ENCODE data around the gene PAXX.

The PAXX gene

DNA sequence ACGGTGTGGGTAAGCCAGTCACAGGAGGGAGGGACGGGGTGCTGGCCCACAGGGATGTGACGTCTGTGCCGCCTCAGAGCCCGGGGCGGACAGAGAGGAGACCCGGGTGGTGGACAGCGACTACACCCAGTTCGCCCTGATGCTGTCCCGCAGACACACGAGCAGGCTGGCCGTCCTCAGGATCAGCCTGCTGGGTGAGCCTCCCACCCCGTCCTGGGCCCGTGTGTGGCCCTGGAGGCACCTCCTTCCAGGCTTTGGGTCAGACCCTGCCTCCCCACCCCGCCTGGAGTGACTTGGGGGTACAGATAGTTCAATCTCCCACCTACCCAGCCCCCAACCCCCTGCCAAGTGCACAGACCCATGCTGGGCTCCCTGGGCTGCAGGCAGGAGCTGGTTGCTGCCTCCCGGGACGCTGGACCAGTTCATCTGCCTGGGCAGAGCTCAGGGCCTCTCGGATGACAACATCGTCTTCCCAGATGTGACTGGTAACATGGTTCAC is 38.4 kb upstream of the PAXX start:
- no peak for DNase-seq

DNA sequence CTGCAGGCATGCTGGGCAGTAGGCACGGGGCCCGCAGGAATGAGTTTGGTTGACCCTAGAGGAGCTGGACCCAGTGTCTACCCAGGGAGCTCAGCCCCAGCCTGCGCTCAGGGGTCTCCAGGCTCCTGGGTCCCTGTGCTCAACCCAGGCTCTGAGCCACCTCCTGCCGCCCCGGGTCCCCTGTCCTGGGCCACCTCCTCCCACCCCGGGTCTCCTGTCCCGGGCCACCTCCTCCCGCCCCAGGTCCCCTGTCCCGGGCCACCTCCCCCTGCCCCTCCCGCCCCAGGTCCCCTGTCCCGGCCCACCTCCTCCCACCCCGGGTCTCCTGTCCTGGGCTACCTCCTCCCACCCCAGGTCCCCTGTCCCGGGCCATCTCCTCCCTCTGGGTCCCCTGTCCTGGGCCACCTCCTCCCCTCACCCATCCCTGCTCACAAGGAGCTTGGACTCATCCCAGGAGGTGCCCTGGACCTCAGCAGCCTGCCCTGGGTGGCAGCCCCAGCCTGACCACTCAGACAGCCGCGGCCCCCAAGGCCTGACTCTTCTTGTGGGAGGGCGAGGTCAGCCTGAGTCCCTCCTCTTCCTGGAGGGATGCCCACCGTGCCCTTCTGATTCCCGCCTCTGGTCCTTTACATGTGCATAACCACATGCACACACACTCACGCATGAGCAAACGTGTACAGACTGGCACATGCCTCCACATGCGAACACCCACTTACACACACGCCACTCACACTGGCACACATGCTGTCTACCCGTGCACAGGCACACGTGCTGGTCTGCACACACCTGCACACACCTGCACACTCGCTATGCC is 37.7 kb upstream of the PAXX start:
- DNase-seq = no peak

DNA sequence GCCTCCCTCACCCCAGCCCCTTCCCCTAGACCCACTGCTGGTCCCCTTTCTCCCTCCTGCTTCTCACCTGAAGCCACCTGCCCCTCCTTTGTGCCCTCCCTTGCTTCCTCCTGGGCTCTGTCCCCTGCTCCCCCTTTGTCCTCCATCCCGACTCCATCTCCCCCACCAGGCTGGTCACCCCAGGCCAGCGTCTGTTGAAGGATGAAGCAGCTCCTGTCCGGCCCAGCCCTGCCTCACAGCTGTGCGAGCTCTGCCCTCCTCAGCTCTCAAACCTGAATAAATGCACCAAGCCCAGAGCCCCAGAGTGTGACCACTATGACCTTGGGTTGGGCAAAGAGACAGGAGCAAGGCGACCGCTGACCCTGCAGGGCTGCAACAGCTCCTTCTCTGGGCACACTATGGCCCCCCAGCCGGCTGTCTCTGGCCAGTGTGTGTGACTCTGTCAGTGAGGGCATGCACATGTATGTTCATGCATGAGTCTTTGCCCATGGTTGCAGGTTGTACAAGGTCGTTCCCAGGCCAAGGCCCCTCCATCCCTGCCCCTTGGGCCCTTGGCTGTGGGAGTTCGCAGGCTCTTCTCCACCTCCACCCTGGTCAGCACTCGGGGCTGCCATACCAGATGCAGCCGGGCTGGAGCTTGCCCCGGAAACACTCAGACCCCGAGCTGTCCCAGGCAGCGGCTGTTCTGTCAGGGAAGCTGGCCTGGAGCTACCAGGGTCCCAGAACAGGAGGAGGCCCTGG is 36.9 kb upstream of the PAXX start:
- no peak for DNase-seq

DNA sequence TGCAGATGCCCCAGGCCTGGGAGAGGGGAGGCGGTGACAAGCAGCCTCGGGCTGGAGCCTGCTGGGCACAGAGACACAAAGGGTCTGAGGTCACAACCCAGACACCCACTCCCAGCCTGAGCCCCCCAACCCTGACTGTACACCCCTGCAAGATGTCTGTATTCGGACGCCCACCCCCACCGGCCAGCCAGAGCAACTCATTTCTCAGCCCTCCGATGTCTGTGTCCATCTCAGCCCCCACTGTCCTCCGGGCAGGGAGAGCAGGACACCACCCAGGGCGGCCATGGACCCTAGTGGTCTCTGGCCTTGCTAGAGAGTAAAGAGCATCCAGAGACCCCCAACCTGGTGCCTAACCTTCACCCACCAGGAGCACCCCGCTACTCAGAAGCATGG is 36.3 kb upstream of the PAXX start:
- DNase-seq = no peak

DNA sequence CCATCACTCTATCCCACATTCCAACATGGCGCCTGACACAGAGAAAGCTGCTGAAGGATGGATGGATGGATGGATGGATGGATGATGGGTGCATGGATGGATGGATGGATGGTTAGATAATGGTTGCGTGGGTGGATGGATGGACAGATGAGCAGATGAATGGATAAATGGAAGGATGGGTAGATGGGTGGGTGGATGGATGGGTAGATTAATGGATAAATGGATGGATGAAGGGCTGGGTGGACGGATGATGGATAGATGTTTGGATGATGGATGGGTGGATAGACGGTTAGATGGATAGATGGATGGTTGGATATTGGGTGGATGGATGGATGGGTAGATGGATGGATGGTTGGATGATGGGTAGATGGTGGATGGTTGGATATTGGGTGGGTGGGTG is 35.6 kb upstream of the PAXX start:
- DNase-seq = no peak

DNA sequence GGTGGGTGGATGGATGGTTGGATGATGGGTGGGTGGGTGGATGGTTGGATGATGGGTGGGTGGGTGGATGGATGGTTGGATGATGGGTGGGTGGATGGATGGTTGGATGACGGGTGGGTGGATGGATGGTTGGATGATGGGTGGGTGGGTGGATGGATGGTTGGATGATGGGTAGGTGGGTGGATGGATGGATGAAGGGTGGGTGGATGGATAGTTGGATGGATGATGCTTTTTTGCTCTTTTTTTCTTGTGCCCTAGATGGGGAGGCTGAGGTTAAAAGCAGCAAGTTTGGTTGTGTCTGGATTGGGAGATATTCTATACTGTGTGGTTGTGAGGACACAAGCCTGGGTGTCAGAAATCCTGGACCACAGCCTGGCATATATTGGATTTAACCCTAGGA is 34.8 kb upstream of the PAXX start:
- no peak for DNase-seq

DNA sequence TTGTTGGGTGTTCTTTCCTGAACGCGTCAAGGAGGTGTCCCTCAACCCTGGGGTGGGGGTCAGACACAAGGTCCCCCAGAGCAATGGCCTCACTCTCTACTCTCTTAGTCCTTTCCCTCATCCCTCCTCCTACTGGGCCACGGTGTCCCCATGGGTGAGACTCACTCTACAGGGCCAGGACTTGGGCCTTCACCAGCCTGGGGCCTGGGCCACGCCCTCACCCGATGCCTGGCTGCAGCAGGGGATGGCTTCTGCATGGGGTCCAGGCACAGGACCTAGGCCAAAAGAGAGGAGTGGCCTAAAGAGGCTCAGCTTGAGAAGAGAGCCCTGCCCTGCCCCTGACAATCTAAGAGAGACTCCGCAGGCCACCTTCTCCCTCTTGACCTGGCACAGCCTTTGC is 34.3 kb upstream of the PAXX start:
- DNase-seq = no peak

DNA sequence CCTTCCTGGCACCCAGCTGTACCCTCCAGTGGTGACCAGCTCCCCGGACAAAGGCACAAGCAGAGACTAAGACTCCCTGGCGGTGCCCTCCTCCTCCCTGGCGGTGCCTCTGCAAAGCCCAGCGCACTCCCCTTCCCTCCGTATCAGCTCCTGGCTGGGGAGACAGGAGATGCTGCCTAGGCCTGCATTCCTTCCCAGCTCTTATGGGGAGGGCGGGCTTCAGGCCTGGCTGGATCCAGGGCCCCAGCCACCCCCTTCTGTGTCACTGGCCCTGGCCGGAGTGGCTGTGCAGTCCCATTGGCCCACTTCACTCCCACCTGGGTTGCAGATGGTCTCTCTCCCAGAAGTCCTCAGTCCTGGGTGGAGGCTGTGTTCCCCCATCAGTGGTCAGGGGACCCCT is 33.7 kb upstream of the PAXX start:
- DNase-seq = no peak

DNA sequence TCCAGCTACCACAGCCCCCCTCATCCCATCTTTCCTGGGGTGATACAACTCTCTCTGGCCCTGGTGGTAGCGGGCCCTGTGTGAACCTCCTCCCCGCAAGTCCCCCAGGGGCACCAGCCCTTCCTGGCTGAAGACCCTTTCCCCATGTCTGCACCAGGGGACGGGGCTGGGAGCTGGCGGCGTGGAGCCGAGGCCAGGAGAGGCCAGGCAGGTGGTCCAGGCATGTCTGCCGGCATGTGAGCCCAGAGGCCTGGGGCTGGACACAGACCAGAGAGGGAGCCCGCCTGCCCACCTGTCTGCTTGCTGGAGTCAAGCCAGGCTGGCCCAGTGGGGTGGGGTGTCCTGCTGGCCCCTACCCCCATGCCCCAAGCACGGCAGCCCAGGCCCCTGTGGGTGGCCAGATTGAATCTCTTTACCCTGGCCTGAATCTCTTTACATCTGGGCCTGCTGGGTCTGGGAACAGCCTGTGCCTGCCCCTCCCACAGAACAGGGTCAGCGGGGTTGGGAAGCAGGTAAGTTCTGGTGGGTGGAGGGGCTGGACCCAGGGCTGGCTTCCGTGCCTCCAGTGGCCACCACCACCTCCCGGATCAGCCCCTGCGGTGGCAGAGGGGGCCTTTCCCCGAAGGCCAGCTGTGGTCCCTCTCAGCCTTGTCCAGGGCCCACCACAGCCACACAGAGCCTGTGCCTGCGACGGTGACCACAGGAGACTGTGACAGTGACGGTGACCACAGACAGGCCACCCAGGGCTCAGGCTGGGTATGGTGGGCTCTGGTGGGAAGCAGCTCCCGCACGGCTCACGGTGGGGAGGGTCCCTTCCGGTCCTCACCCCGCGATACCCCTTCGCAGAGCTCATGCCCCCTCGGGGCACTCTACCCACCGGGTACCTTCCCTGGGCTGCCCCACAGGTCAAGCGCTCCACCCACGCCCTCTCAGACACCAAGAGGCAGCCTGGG is 33.0 kb upstream of the PAXX start:
- no peak for DNase-seq

DNA sequence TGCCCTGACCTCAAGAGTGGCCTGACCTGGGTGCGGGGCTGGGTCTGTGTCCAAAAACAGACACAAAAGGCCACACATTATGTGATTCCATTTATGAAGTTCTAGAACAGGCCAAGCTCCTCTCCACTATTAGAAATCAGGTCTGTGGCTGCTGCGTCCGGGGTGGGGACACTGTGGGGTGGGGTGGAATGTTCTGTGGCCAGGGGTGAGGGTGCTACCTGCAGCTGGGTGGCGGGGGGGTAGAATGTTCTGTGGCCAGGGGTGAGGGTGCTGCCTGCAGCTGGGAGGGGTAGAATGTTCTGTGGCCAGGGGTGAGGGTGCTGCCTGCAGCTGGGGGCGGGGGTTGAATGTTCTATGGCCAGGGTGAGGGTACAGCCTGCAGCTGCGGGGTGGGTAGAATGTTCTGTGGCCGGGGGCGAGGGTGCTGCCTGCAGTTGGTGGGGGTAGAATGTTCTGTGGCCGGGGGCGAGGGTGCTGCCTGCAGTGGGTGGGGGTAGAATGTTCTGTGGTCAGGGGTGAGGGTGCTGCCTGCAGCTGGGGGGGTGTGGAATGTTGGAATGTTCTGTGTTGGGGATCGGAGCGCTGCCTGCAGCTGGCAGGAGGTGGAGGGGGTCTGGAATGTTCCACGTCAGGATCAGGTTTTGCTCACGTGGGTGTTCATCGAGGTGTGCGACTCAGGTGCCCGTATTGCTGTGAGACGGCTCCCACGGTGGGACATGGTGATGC is 31.8 kb upstream of the PAXX start:
- no peak for DNase-seq

DNA sequence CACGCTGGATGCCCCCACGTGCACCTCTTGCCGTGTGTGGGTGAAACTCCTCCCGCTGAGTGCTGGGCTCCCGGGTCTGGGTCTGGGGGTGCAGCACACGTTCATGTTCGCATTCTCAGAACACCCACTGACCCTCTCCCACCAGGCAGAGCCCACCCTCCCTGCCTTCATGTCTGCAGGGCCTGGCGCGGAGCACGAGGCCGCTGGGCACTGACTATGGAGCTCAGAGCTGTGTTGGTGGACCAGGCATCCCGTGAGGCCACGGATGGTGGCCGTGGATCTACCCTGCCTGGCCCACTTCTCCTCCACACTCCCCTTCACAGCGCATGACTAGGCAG is 31.3 kb upstream of the PAXX start:
- DNase-seq = no peak

DNA sequence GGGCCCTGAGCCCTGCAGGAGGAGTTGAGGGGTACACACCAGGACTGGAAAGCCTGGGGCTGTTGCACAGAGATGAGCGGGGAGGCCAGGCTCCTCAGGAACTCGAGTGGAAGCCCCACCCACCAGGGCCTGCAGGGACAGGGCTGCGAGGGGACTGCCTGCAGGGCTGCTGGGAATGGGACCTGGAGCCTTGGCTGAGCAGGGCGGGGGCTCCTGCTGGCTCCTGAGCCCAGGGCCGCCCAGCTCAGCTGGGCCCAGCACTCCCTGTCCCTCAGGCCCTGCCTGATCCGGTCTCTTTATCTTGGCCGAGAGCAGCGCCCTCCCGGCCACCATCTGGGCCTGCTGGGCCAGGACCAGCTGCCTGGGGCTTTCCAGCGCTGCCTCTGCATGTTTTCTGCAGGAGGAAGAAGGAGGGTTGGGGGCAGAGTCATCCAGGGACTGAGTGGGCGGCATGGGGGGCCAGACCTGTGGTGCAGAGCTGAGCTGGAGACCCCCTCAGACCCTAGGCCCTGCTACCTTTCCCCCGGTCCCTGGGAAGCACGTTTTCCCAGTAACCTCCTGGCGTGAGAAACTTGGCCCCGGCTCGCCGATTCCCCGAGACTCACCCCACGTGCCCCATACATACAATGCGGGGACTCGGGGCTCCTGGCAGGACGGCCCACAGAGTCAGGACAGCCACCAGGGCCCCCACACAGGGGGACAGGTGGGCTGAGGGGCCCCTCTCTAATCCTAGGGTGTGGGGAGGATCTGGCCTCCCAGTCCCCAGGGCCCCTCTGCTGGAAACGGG is 30.8 kb upstream of the PAXX start:
- no peak for DNase-seq

DNA sequence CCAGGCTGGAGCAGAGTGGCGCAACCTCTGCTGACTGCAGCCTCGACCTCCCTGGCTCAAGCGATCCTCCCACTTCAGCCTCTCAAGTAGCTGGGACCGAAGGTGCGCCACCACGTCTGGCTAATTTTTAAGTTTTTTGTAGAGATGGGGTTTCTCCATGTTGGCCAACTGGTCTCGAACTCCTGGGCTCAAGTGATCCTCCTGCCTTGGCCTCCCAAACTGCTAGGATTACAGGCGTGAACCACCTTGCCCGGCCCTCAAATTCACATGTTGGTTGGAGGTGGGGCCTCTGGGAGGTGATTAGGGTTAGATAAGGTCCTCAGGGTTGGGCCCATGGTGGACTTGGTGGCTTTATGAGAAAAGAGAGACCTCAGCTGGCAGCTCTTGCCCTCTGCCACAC is 30.1 kb upstream of the PAXX start:
- no peak for DNase-seq

DNA sequence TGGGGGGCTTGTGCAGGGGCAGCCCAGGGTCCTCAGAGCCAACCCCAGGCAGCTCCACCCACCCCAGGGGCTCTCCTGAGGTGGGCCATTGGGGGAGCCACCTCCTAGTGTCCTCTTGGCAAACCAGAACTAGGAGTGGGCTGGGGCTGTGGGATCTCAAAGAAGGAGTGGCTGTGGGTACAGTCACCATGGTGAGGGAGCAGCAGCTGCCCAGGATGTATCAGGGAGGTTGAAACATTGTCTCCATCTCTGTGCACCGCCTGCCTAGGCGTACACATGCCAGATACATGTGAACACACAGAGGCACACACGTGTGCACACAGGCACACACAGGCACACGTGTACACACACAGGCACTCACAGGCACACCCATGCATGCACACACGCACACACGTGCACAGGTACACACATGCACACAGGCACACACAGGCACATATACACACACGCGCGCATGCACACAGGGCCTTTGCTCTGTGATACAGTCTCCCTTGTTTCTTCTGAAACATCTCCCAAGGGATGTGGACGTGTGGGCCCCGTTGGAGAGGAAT is 29.4 kb upstream of the PAXX start:
- DNase-seq = no peak

DNA sequence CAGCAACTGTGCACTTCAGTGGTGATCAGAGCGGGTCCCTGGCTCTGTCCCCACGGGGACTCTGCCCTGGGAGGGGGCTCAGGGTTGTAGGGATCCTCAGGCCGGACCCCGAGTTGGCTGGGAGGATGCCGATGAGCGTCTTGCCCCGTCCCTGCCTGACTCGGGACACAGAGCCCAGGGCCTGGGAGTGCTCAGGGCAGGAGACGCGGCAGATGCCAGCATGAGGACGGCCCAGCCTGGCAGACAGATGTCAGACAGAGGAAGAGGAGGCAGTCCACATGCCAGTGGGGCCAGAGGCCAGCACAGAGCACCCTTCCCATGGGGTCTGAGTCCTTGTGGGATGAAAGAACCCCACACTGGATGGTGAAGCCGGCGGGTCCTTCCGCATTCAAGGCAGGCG is 28.9 kb upstream of the PAXX start:
- no peak for DNase-seq

DNA sequence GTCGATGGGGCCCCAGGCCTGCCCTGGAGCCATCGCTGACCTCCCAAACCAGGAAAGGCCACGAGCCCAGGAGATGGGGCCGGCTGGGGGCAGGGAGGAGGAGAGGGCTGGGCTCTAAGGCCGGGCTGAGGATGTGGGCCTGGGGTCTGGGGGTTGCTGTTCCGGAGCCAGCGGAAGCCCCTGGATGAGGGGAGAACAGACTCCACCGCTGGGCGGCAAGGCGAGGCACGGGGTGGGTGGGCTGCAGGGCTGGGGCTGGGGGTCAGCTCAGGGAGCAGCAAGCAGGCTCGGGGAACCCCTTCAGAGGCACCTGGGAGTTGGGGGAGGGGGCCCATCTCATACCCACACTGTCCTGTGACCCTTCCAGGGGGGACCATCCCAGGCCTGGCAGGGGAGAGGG is 28.5 kb upstream of the PAXX start:
- no peak for DNase-seq

DNA sequence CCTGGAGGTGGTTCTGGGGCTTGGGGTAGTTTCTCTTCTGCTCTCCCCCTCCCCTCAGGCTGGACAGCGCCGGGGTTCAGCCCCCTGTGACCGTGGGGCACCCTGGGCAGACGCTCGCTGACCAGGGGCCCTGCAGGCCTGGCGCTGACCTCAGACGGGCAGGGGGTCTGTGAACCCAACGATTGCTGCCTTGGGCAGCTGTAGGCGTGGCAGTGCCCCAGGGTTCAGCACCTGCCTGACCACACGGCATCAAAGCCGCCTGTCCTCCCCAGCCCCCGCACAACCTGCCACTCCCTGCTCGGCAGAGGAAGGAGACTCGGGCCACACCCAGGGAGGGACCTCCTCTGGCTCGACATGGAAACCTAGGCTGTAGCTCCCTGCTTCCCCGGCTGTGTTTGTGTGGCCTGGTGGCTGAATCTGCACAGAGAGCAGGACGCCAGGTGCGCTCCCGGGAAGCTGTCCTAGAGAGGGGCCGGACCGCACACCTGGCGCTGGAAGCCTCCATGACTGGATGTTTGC is 28.0 kb upstream of the PAXX start:
- DNase-seq = no peak

DNA sequence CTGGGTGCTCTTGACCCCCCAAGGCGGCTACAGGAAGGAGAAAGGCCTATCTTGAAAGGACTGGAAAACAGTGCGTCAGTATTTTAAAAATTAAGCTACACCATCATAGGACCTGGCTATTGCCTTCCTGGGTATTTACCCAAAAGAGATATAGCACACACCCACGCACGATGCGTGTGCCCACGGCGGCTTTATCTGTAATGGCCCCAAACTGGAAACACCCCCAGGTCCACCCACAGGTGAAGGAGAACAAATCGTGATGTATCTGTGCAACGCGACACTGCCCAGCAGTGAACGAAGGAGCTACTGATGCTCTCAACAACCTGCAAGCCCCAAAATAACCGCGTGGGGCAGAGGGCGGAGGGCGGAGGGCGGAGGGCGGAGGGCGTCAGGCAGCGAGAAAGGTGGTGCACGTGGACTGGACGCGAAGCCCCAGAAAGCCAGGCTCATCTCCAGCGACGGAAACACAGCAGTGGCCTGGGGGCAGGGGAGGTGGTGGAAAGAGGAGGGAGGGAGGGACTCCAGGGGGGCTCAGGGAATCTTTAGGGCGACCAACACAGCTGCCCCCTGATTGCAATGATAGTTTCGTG is 27.3 kb upstream of the PAXX start:
- DNase-seq = no peak

DNA sequence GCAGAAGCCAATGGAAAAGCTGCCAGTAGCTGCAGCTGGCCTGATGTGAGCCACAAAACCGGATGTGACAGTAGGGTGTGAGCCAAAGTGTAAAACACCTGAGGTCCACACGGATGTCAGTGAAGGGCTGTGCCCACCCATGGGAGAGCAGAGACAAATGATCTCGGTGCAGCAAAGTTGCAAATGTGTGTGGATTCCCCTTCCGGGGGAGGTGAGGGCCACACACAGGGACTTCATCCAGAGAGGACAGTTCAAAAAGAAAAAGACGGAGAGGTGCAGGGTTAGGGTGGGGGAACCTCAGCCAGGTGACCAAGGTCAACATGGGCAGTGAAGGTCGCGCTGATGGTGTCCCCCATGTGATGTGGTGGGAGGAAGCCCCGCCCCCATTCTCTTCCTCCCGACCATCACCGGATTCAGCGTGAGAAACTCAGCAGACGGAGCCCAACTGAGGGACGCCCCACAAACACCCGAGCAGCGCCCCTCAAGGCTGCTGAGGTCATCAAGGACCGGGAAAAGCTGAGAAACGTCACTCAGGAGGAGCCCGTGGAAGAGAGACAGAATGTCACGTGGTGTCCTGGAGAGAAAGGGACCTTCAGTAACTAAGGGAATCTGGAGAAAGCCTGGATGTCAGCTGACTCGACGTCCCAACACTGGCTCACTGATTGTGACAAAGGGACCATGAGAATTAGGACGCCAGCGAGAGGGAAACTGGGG is 26.3 kb upstream of the PAXX start:
- DNase-seq = no peak
